Ascending aorta (tissue), 2 donors: ENCODE results near the gene MPZ. TPM values are rescaled to one million over a fixed set of nuclear protein-coding genes. Genes with fewer than 3 reads are reported as not detected.

Experiments used
- DNase-seq, 2 donors: peaks; one replicate each; pipeline ENCODE4 v3.0.0-alpha.2; 2019; ENCODE audit warnings: low spot score in 2 of 2
- H3K27ac ChIP-seq, 2 donors: fragments of 200-600 bp; sonication (generic); one replicate each; pipeline ENCODE4 v1.5.1; 2016 to 2017; ENCODE audit warnings: mild to moderate bottlenecking in 1 of 2
- H3K27me3 ChIP-seq: fragments of 200-600 bp; sonication (generic); one replicate; pipeline ENCODE4 v1.5.1; 2017
- H3K36me3 ChIP-seq, 2 donors: fragments of 200-600 bp; sonication (generic); one replicate each; pipeline ENCODE4 v1.5.1; 2016
- H3K4me1 ChIP-seq, 2 donors: fragments of 200-600 bp; sonication (generic); one replicate each; pipeline ENCODE4 v1.5.1; 2016 to 2017; ENCODE audit warnings: mild to moderate bottlenecking in 1 of 2
- H3K4me3 ChIP-seq, 2 donors: fragments of 200-600 bp; sonication (generic); one replicate each; pipeline ENCODE4 v1.5.1; 2016 to 2017; ENCODE audit warnings: mild to moderate bottlenecking in 1 of 2
- H3K9me3 ChIP-seq, 2 donors: fragments of 200-600 bp; sonication (generic); one replicate each; pipeline ENCODE4 v1.5.1; 2016
- intact Hi-C: fragments of 100-400 bp; cut with DNase I; formaldehyde crosslinking; loops from one replicate; pipeline ENCODE4 v1.15.1; 2023
- total RNA-seq: library from RNA; depleted of rRNA; stranded (reverse); fragments of >200 nt; gene quantifications from one replicate; pipeline ENCODE4 v1.1.0, GENCODE V29; 2016
- TF ChIP-seq, protein P1 (sequence below), 3 experiments: fragments of 200-600 bp in 2 of 3; fragments of 450-650 bp in 1 of 3; sonication (generic) in 2 of 3; IDR thresholded peaks; one replicate each; pipeline ENCODE4 v1.5.1; 2016 to 2019; ENCODE audit warnings: antibody characterized with exemption in 3 of 3, mild to moderate bottlenecking in 1 of 3, moderate library complexity in 1 of 3

MPZ gene
- total RNA-seq, 1 donor from 2014 or later = 2.4 TPM

DNA sequence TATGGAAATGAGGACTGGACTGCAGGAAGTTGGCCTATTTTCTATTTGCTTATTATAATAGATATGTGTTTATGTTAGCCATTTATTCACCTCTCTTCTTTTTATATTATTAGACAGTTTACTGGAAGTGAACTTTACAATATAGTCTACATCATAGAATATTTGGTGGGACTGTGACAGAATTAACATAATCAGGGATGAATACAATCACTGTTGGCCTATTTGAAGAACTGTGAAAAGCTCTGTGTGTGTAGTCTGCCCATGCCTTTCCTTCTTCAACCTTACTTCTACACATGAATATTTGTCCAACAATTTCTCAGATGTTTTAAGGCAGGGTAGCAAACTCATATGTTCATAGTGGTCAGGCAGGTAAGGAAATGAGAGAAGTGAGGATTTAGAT lies 12.4 kb downstream of the MPZ start:
- Histone ChIP-seq H3K27ac (no peak overlapping the region), H3K4me3 (no peak overlapping the region), H3K9me3 (no peaks in the 10 kb centered on the region), H3K27me3 (no peaks in the 10 kb centered on the region), H3K4me1 (no peaks in the 10 kb centered on the region), H3K36me3 (no peaks in the 10 kb centered on the region)
- intact Hi-C loops = no loop called here
- no peak for DNase-seq
- TF ChIP-seq, protein P1, sequence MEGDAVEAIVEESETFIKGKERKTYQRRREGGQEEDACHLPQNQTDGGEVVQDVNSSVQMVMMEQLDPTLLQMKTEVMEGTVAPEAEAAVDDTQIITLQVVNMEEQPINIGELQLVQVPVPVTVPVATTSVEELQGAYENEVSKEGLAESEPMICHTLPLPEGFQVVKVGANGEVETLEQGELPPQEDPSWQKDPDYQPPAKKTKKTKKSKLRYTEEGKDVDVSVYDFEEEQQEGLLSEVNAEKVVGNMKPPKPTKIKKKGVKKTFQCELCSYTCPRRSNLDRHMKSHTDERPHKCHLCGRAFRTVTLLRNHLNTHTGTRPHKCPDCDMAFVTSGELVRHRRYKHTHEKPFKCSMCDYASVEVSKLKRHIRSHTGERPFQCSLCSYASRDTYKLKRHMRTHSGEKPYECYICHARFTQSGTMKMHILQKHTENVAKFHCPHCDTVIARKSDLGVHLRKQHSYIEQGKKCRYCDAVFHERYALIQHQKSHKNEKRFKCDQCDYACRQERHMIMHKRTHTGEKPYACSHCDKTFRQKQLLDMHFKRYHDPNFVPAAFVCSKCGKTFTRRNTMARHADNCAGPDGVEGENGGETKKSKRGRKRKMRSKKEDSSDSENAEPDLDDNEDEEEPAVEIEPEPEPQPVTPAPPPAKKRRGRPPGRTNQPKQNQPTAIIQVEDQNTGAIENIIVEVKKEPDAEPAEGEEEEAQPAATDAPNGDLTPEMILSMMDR (IDR thresholded peaks at IDR 0.05) = no peak

DNA sequence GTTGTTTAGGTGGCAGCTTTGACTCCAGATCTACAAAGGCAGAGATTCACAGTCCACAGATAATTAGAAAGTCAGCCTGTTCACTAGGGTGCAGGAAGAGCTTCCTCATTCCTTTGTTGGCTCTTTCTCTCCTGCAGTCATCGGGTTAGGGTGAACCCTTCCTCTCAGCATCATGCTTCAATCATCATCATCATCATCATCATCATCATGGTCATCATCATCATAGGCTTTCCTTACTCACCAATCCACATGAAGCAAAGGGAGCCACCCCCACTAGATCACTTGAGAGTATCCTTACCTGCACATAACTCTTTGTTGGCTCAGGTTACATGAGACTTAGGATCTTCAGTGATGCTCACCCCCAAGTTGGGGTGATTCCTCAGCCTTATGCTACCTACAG lies 19.0 kb downstream of the MPZ start:
- no peaks in the 10 kb centered on the region for H3K9me3 ChIP-seq
- intact Hi-C loops = no loop called here
- H3K27me3 ChIP-seq = no peaks in the 10 kb centered on the region
- no peaks in the 10 kb centered on the region for H3K36me3 ChIP-seq
- H3K4me3 ChIP-seq = no peak overlapping the region
- DNase-seq = no peak
- H3K4me1 ChIP-seq = no peaks in the 10 kb centered on the region
- TF ChIP-seq, protein P1 (IDR thresholded peaks at IDR 0.05) = no peak
- no peak overlapping the region for H3K27ac ChIP-seq

DNA sequence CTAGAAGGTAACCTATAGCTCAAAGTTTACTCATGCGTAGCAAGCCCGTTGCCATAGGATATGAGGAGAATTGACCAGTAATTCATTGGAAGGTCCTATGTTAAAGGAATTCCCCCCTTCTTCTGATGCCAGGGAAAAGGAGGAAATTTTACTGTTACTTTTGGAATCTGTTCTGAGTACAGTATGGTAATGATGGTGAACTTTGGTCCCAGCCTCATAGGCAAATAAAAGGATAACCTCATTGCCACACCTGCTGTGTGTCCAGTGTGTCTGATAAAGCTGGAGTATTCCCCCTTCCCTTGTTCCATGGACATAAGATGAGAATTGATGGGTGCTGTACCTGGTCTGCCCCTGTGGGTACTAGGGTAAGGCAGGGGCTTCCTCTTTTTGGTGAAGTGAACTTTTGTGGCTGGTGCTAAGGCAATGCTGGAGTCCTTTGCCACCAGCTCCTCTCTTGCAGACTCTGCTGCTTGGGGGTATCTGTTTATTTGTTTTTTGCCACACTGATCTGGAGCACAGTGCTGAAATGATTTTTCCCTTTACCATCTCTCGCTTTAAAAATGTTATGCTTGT lies 22.2 kb downstream of the MPZ start:
- intact Hi-C loops = no loop called here
- H3K36me3 ChIP-seq = no peaks in the 10 kb centered on the region

DNA sequence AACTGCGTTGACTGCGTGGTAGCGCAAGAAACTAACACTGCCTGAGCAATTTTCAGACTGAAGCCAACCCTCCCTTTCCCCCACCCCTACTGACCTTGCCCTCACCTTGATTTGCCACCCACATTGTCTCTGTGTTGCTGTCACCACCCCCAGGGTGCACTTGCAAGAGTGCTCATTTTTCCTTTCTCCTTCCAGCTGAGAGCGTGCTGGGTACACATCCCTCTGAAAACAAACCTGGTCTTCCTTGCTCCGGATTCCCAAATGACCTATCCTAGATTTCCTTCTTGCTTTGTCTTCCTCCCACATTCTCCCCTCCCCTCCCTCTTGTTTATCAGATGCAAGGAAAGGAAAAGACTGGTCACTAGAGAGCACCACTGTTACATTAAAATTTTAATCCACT lies 24.2 kb downstream of the MPZ start:
- H3K9me3 ChIP-seq = no peaks in the 10 kb centered on the region
- no peak overlapping the region for H3K27ac ChIP-seq
- intact Hi-C loops = no loop called here
- H3K4me3 ChIP-seq = no peak overlapping the region
- TF ChIP-seq, protein P1 (IDR thresholded peaks at IDR 0.05) = no peak
- no peaks in the 10 kb centered on the region for H3K36me3 ChIP-seq
- no peak for DNase-seq
- no peaks in the 10 kb centered on the region for H3K27me3 ChIP-seq
- no peaks in the 10 kb centered on the region for H3K4me1 ChIP-seq

More for the DNA sequence above, 22.2 kb downstream of the MPZ start:
- Histone ChIP-seq H3K4me1 (no peaks in the 10 kb centered on the region), H3K27me3 (no peaks in the 10 kb centered on the region), H3K9me3 (no peaks in the 10 kb centered on the region), H3K27ac (no peak overlapping the region), H3K4me3 (no peak overlapping the region)
- TF ChIP-seq, protein P1 (IDR thresholded peaks at IDR 0.05) = no peak
- DNase-seq = no peak

DNA sequence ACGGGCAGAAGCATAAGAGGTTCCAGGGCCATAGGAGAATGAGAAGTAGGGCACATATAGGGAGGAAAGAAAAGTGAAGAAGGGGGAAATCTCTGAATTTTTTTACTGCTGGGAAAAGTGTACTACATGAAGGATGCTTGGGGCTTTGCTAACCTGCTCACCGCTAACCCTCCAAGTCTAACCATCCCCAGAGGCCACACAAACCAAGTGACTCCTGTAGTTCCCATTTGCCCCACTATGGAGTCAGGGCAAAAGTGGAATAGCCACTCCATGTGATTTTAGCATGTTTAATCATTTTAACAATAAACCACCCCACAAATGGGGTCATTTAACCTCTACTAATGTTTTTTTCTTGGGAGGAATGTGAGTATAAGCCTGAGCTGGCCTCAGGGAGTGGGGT lies 24.7 kb downstream of the MPZ start:
- Histone ChIP-seq H3K27ac (no peak overlapping the region), H3K4me3 (no peak overlapping the region), H3K27me3 (no peaks in the 10 kb centered on the region), H3K9me3 (no peaks in the 10 kb centered on the region), H3K36me3 (no peaks in the 10 kb centered on the region), H3K4me1 (no peaks in the 10 kb centered on the region)
- TF ChIP-seq, protein P1 (IDR thresholded peaks at IDR 0.05) = no peak
- intact Hi-C loops = no loop called here
- DNase-seq = no peak

DNA sequence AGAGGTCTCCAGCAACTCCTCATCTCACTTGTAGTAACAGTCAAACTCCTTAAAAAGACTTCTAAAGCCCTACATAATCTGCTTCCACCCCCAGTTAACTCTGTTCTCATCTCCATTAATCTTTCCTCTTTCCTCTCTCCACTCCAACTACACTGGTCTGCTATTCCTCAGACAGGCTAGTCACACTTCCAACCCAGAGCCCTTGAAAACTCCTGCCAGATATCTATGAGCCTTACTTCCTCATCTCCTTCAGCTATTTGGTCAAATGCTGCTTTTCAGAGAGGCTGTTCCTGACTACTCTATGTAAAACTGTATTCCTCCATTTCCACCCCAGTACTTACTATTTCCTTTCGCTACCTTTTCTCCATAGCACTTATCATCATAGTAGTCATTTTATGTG lies 26.8 kb downstream of the MPZ start:
- Histone ChIP-seq H3K4me3 (no peak overlapping the region), H3K4me1 (no peaks in the 10 kb centered on the region), H3K27ac (no peak overlapping the region), H3K36me3 (no peaks in the 10 kb centered on the region), H3K27me3 (no peaks in the 10 kb centered on the region), H3K9me3 (no peaks in the 10 kb centered on the region)
- intact Hi-C loops = no loop called here
- TF ChIP-seq, protein P1 (IDR thresholded peaks at IDR 0.05) = no peak
- no peak for DNase-seq
